ENCODE results near the gene NCOA5. TPM values are rescaled to one million over a fixed set of nuclear protein-coding genes. Genes with fewer than 3 reads are reported as not detected.

The NCOA5 gene
- total RNA-seq, 4 donors from 2014 or later, result 17.4 to 36.8 (median 29.9) TPM

GRCh38 chr20:46126440-46127056 lies 36.8 kb upstream of the NCOA5 start:
- Histone ChIP-seq H3K9me3 (no peaks in the 10 kb centered on the region), H3K27me3 (peaks cover 0 to 32% (median 0%) of the 10 kb centered on the region in 4 donors), H3K4me1 (peaks cover 8 to 26% (median 15%) of the 10 kb centered on the region in 4 donors), H3K27ac (replicated peaks in 1 of 4) (no peak overlapping the region), H3K36me3 (peaks cover 3 to 60% (median 26%) of the 10 kb centered on the region in 4 donors), H3K4me3 (no peak overlapping the region)
- TF ChIP-seq EP300 (IDR thresholded peaks at IDR 0.05), result no peak
- TF ChIP-seq POLR2AphosphoS5 (IDR thresholded peaks at IDR 0.05), result no peak
- TF ChIP-seq CTCF (IDR thresholded peaks at IDR 0.05), result no peak
- TF ChIP-seq POLR2A (IDR thresholded peaks at IDR 0.05; ENCODE audit: low read depth), result no peak
- WGBS, result 71% methylated on average over 5 of the region's 5 CpGs
- intact Hi-C loops (cut with DNase I), result no loop called here
- no peak for DNase-seq (ENCODE audit: extremely low spot score)

- Histone ChIP-seq H3K27me3 (peaks cover 0 to 4% (median 0%) of the 10 kb centered on the region in 4 donors), H3K36me3 (peaks cover 3 to 60% (median 26%) of the 10 kb centered on the region in 4 donors), H3K4me3 (no peak overlapping the region), H3K27ac (replicated peaks in 1 of 4) (no peak overlapping the region), H3K9me3 (no peaks in the 10 kb centered on the region), H3K4me1 (peaks cover 12 to 45% (median 31%) of the 10 kb centered on the region in 4 donors)
- TF ChIP-seq POLR2A (IDR thresholded peaks at IDR 0.05; ENCODE audit: low read depth), result no peak
- 93% methylated on average over 11 of the region's 11 CpGs for WGBS
- no peak for DNase-seq (ENCODE audit: extremely low spot score)
- intact Hi-C loops (cut with DNase I), result no loop called here
Observed at GRCh38 chr20:46123482-46124245, 33.9 kb upstream of the NCOA5 start.

GRCh38 chr20:46122516-46123481 lies 33.0 kb upstream of the NCOA5 start:
- no peak overlapping the region for H3K27ac ChIP-seq (replicated peaks in 1 of 4)
- H3K4me1 ChIP-seq, result peaks cover 12 to 50% (median 38%) of the 10 kb centered on the region in 4 donors
- H3K4me3 ChIP-seq, result no peak overlapping the region
- no peak for DNase-seq (ENCODE audit: extremely low spot score)
- TF ChIP-seq POLR2AphosphoS5 (IDR thresholded peaks at IDR 0.05), result no peak
- no peak for TF ChIP-seq POLR2A (IDR thresholded peaks at IDR 0.05; ENCODE audit: low read depth)
- no peak for TF ChIP-seq EP300 (IDR thresholded peaks at IDR 0.05)
- TF ChIP-seq CTCF (IDR thresholded peaks at IDR 0.05), result no peak
- WGBS, result 91% methylated on average over 14 of the region's 15 CpGs
- intact Hi-C loops (cut with DNase I), result no loop called here
- no peaks in the 10 kb centered on the region for H3K9me3 ChIP-seq
- H3K27me3 ChIP-seq, result no peaks in the 10 kb centered on the region
- peaks cover 3 to 60% (median 25%) of the 10 kb centered on the region in 4 donors for H3K36me3 ChIP-seq

- no peak for DNase-seq (ENCODE audit: extremely low spot score)
- Histone ChIP-seq H3K9me3 (no peaks in the 10 kb centered on the region), H3K4me1 (peaks cover 19 to 58% (median 45%) of the 10 kb centered on the region in 4 donors), H3K27ac (replicated peaks in 1 of 4) (peak overlapping the region in 1 of 4 donors; percentile 29), H3K36me3 (peaks cover 3 to 53% (median 25%) of the 10 kb centered on the region in 4 donors), H3K4me3 (no peak overlapping the region), H3K27me3 (no peaks in the 10 kb centered on the region)
- TF ChIP-seq POLR2A (IDR thresholded peaks at IDR 0.05; ENCODE audit: low read depth) (no peak), CTCF (IDR thresholded peaks at IDR 0.05) (no peak), POLR2AphosphoS5 (IDR thresholded peaks at IDR 0.05) (no peak), EP300 (IDR thresholded peaks at IDR 0.05) (no peak)
- 54% methylated on average over 6 of the region's 11 CpGs for WGBS
- intact Hi-C loops (cut with DNase I), result no loop called here
Observed at GRCh38 chr20:46122071-46122470, 32.3 kb upstream of the NCOA5 start.
